Adrenal gland (tissue), 5 donors: ENCODE results near the gene TLN1.

Experiments used
- POLR2A ChIP-seq, 2 donors: fragments of 450-650 bp; IDR thresholded peaks; one replicate each; pipeline ENCODE4 v1.6.1; 2017; ENCODE audit warnings: antibody characterized with exemption in 2 of 2, mild to moderate bottlenecking in 2 of 2, moderate library complexity in 1 of 2
- TF ChIP-seq, protein P1 (sequence below), 6 experiments: fragments of 450-650 bp in 4 of 6; fragments of 200-600 bp in 2 of 6; sonication (generic) in 1 of 6; IDR thresholded peaks; 1 replicate in 5 of 6; 2 replicates in 1 of 6; pipeline versions ENCODE4 v1.5.1 to v1.8.0; 2016 to 2021; ENCODE audit warnings: antibody characterized with exemption in 6 of 6, mild to moderate bottlenecking in 2 of 6, moderate library complexity in 1 of 6
- donor health status: DM: no; HTN: no; CAD: no.

DNA sequence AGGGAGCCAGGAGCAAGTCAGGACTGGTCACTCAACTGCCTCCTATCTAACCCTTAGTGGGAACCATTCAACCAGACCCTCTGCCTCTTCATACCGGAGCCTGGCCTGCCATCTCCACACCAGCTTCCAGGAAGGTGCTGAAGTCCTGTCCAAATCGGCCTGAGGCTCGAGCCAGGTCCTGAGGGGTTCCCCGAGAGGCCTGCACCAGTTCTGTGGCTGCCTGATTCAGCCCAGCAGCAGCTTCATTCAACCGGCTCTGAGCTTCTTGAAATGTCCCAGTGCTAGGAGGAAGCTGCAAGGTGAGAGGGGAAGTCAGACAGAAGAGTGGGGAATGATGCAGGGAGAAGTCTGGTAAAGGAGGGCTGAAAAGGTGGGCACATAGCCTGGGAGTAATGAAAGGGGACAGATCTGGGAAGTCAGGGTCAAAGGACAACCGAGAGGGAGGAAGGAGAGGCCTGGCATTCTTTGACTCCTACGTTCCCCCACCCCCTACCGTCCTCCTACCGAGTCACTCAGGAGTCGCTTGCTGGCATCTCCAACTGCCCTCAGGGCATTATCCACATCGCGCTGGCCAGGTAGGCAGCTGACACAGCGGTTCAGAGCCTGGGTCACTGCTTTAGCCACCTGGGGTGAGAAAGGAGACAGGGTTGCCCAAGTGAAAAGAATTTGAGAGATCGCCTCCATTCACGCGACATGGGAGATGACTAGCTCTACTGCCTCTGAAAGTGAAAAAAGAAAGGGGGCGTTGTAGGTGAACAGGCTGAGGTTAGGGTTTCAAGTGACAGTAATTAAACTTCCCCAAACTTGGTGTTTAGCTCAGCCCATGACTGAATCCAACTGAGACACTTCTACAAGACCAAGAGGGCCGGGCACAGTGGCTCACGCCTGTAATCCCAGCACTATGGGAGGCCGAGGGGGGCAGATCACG is 20.2 kb downstream of the TLN1 start:
- TF ChIP-seq, protein P1, sequence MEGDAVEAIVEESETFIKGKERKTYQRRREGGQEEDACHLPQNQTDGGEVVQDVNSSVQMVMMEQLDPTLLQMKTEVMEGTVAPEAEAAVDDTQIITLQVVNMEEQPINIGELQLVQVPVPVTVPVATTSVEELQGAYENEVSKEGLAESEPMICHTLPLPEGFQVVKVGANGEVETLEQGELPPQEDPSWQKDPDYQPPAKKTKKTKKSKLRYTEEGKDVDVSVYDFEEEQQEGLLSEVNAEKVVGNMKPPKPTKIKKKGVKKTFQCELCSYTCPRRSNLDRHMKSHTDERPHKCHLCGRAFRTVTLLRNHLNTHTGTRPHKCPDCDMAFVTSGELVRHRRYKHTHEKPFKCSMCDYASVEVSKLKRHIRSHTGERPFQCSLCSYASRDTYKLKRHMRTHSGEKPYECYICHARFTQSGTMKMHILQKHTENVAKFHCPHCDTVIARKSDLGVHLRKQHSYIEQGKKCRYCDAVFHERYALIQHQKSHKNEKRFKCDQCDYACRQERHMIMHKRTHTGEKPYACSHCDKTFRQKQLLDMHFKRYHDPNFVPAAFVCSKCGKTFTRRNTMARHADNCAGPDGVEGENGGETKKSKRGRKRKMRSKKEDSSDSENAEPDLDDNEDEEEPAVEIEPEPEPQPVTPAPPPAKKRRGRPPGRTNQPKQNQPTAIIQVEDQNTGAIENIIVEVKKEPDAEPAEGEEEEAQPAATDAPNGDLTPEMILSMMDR (IDR thresholded peaks at IDR 0.05) = no peak
- no peak for TF ChIP-seq POLR2A (IDR thresholded peaks at IDR 0.05)
